ENCODE measurements around the gene MYCBPAP.
A peak's percentile ranks its signal among the peaks of the same experiment; 100 is the strongest.

Gene MYCBPAP

DNA sequence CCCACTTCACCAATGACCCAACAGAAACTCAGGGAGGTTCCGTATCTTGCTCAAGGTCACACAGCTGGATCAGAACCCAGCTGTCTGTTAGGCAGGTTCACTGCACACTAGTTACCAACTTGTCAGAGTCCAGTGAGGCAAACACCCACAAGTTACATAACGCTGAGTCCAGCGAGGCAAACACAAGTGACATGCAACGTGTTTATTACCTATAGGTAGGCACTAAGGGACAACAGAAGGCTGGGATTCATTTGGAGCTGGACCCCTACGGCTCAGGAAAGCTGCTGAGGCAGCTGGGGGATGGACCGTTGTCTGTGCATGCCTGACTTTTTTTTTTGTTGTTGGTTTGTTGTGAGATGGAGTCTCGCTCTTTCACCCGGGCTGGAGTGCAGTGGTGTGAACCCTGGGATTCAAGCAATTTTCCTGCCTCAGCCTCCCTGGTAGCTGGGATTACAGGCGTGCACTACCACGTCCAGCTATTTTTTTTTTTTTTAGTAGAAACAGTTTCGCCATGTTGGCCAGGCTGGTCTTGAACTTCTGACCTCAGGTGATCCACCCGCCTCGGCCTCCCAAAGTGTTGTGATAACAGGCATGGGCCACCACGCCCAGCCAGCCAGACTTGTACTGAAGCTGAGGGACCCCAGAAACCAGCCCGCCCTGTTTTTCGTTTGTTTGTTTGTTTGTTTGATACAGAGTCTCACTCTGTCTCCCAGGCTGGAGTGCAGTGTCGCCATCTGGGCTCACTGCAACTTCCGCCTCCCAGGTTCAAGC lies 31.5 kb upstream of the MYCBPAP start:
- H3K27ac ChIP-seq = no peak overlapping the region
- POLR2A ChIA-PET (ENCODE audit: low non-redundant PET) = interaction anchor here (0.6 to 0.8 kb wide), 2 partner anchors 8 to 80 kb away, joined by 3 to 5 read pairs; partner anchors contain the start of gene LRRC59
- DNase-seq (ENCODE audit: low spot score) = no peak
- CTCF ChIA-PET = interaction anchor here (0.6 to 1.0 kb wide), 2 partner anchors 79 to 104 kb away, joined by 3 read pairs; no protein-coding TSS in a partner anchor
- TF ChIP-seq, protein P1, sequence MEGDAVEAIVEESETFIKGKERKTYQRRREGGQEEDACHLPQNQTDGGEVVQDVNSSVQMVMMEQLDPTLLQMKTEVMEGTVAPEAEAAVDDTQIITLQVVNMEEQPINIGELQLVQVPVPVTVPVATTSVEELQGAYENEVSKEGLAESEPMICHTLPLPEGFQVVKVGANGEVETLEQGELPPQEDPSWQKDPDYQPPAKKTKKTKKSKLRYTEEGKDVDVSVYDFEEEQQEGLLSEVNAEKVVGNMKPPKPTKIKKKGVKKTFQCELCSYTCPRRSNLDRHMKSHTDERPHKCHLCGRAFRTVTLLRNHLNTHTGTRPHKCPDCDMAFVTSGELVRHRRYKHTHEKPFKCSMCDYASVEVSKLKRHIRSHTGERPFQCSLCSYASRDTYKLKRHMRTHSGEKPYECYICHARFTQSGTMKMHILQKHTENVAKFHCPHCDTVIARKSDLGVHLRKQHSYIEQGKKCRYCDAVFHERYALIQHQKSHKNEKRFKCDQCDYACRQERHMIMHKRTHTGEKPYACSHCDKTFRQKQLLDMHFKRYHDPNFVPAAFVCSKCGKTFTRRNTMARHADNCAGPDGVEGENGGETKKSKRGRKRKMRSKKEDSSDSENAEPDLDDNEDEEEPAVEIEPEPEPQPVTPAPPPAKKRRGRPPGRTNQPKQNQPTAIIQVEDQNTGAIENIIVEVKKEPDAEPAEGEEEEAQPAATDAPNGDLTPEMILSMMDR (conservative IDR thresholded peaks at IDR 0.05; ENCODE audit: low read depth) = no peak

DNA sequence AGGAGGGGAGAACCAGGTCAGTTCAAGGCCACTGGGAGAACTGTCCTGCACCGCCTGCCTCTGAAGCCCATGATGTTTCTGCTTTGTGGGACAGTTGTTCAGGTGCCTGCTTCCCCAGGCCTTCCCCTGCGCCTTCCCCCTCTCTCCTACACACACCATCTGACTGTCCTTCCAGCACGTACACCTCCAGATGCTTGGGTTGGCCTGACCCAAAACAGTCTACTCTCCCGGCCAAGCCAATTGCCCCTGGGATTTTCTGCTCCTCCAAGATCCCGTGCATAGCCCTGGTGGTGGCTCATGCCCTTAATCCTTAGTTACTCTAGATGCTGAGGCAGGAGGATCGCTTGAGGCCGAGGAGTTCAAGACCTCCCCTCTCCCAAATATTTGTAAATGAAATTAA lies 30.3 kb upstream of the MYCBPAP start:
- TF ChIP-seq, protein P1 (conservative IDR thresholded peaks at IDR 0.05; ENCODE audit: low read depth) = no peak
- POLR2A ChIA-PET (ENCODE audit: low non-redundant PET) = no interaction called here
- peak overlapping the region; percentile 85 for H3K27ac ChIP-seq
- CTCF ChIA-PET = interaction anchor here (0.6 to 2.1 kb wide), 6 partner anchors 10 to 146 kb away, joined by 3 to 19 read pairs (median 4); partner anchors contain the start of gene CHAD
- DNase-seq (ENCODE audit: low spot score) = no peak

GRCh38 chr17:50478391-50479381 lies 29.6 kb upstream of the MYCBPAP start, which contains the start of gene RSAD1:
TSS of gene RSAD1 (plus strand) at chr17:50478860. CDS start at chr17:50478885, 25 bp downstream.
- peak within 1 kb of the TSS; percentile 85 for H3K27ac ChIP-seq
- TF ChIP-seq, protein P1 (conservative IDR thresholded peaks at IDR 0.05; ENCODE audit: low read depth) = peak; percentile 99
- peak; percentile 82 for DNase-seq (ENCODE audit: low spot score)
- POLR2A ChIA-PET (ENCODE audit: low non-redundant PET) = no interaction called here
- CTCF ChIA-PET = interaction anchor here (0.5 to 2.1 kb wide), 41 partner anchors 9 to 278 kb away, joined by 3 to 19 read pairs (median 4); partner anchors contain the start of genes ACSF2, CHAD, COL1A1 and EPN3

DNA sequence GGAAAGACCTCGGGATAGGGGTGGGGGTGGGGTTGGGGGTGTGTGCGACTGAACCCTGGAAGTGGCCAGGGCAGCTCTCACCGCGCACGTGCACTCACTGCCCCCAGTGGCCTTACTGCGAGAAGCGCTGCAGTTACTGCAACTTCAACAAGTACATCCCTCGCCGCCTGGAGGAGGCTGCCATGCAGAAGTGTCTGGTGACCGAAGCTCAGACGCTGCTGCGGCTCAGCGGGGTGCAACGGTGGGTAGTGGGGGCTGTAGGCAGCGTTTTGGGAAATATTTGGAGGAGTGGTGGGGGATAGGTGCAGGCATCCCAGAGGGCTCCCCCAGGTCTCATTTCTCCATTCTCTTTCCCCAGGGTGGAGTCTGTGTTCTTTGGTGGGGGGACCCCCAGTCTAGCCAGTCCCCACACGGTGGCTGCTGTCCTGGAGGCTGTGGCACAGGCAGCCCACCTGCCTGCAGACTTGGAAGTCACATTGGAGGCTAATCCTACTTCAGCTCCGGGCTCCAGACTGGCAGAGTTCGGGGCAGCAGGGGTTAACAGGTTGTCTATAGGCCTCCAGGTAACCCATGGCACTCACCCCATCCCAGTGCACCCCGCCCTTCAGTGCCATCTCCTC lies 28.6 kb upstream of the MYCBPAP start:
- TF ChIP-seq, protein P1 (conservative IDR thresholded peaks at IDR 0.05; ENCODE audit: low read depth) = peak; percentile 63
- POLR2A ChIA-PET (ENCODE audit: low non-redundant PET) = no interaction called here
- CTCF ChIA-PET = interaction anchor here (0.5 to 2.1 kb wide), 38 partner anchors 8 to 279 kb away, joined by 3 to 19 read pairs (median 4); partner anchors contain the start of genes ACSF2, CHAD, COL1A1 and EPN3
- H3K27ac ChIP-seq = peak overlapping the region; percentile 85
- peak; percentile 74 for DNase-seq (ENCODE audit: low spot score)

- TF ChIP-seq, protein P1 (conservative IDR thresholded peaks at IDR 0.05; ENCODE audit: low read depth) = no peak
- ChIA-PET CTCF (interaction anchor here (0.6 to 2.1 kb wide), 23 partner anchors 10 to 280 kb away, joined by 3 to 19 read pairs (median 4); partner anchors contain the start of genes CHAD, COL1A1 and LRRC59), POLR2A (ENCODE audit: low non-redundant PET) (no interaction called here)
- no peak for DNase-seq (ENCODE audit: low spot score)
- peak overlapping the region; percentile 85 for H3K27ac ChIP-seq
Measured at GRCh38 chr17:50480142-50480764, 28.0 kb upstream of the MYCBPAP start.
